Duodenal mucosa (tissue), 2 donors: ENCODE data around the gene HERC3.

Experiments used
- H3K27ac ChIP-seq: one replicate; pipeline ENCODE4 v1.7.0; 2013; ENCODE audit warnings: low read depth, low read length
- H3K27me3 ChIP-seq, 2 donors: one replicate each; pipeline ENCODE4 v1.7.0; 2013; ENCODE audit warnings: low read length in 2 of 2, control low read depth in 1 of 2; ENCODE audit not compliant: insufficient read depth in 2 of 2, control insufficient read depth in 1 of 2
- H3K36me3 ChIP-seq, 2 donors: one replicate each; pipeline ENCODE4 v1.7.0; 2013; ENCODE audit warnings: low read length in 2 of 2, control low read depth in 1 of 2; ENCODE audit not compliant: insufficient read depth in 2 of 2, control insufficient read depth in 1 of 2
- H3K4me1 ChIP-seq, 2 donors: one replicate each; pipeline ENCODE4 v1.7.0; 2013; ENCODE audit warnings: low read length in 2 of 2, control low read depth in 1 of 2; ENCODE audit not compliant: insufficient read depth in 2 of 2, control insufficient read depth in 1 of 2
- H3K4me3 ChIP-seq, 2 donors: one replicate each; pipeline ENCODE4 v1.7.0; 2013; ENCODE audit warnings: low read length in 2 of 2, low read depth in 1 of 2
- H3K9ac ChIP-seq, 2 donors: one replicate each; pipeline ENCODE4 v1.7.0; 2013; ENCODE audit warnings: low read length in 2 of 2, low read depth in 1 of 2
- H3K9me3 ChIP-seq, 2 donors: one replicate each; pipeline ENCODE4 v1.7.0; 2013; ENCODE audit warnings: low read length in 2 of 2, control low read depth in 1 of 2; ENCODE audit not compliant: control insufficient read depth in 1 of 2

HERC3 gene

GRCh38 chr4:88742561-88742960 lies 150.3 kb downstream of the HERC3 start:
- H3K4me3 ChIP-seq, result no peak overlapping the region
- H3K4me1 ChIP-seq, result peaks cover 12 to 14% of the 10 kb centered on the region in 2 donors
- H3K27me3 ChIP-seq, result no peaks in the 10 kb centered on the region
- H3K9ac ChIP-seq, result no peak overlapping the region
- peaks cover 50 to 64% of the 10 kb centered on the region in 2 donors for H3K36me3 ChIP-seq
- H3K27ac ChIP-seq, result no peak overlapping the region
- no peaks in the 10 kb centered on the region for H3K9me3 ChIP-seq

DNA sequence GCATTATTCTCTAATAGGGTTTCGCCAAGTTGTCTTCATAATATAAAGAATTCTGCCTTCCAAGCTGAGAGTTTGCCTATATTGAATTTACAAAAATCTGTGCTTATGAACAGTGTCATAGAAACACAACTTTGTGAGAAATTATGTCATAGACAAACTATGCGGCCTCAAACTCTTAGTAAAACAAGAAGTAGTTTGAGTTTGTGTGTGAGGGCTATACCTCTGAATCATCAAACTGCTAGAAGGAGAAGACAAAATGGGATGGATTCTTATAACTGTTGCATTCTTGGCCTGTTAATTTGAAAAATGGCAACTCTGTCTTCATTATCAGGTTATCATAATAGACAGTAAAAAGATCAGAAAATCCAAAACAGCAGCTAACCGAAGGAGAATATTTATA lies 151.4 kb downstream of the HERC3 start:
- no peaks in the 10 kb centered on the region for H3K27me3 ChIP-seq

DNA sequence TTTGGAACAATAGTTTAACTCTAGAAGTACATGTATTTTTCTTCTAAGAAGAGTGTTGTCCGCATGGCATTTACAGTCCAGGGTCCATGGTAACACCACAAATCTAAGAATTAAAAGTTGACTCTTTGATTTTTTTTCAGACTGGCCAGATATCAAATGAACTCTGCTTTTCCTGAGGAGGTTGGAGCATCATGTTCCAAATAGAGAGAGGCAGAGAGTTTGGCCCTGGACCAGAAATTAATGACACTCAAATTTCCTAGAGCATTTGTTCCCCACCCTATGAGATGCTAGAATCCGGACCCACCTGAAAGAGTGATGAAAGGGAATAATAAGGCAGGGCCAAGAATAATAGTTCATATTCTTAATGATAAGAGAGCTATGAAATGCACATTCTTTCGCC lies 152.3 kb downstream of the HERC3 start:
- no peak overlapping the region for H3K9ac ChIP-seq
- no peaks in the 10 kb centered on the region for H3K27me3 ChIP-seq
- no peaks in the 10 kb centered on the region for H3K9me3 ChIP-seq
- H3K4me1 ChIP-seq, result peaks cover 0 to 5% of the 10 kb centered on the region in 2 donors
- H3K4me3 ChIP-seq, result no peak overlapping the region
- no peak overlapping the region for H3K27ac ChIP-seq
- peaks cover 49 to 68% of the 10 kb centered on the region in 2 donors for H3K36me3 ChIP-seq

More for the DNA sequence above, 151.4 kb downstream of the HERC3 start:
- Histone ChIP-seq H3K9me3 (no peaks in the 10 kb centered on the region), H3K27ac (no peak overlapping the region), H3K4me3 (no peak overlapping the region), H3K9ac (no peak overlapping the region), H3K4me1 (peaks cover under 1 to 5% of the 10 kb centered on the region in 2 donors), H3K36me3 (peaks cover 47 to 65% of the 10 kb centered on the region in 2 donors)

DNA sequence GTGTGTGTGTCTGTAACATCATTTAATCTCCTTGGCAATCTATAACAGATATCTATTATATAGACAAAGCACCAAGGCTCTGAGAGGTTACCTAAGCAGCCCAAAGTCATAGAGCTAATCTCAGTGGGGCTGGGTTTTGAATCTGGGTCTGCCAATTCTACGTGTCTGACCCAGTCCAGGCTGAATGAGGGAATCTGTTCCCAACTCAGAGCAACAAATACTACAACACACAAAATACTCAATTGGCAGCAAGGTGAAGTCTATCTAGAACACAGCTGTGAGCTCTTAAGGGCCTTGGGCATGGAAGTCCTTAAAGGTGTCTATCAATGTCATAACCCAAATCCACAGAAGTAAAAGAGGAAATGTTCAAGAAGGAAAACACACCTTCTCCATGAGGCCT lies 152.9 kb downstream of the HERC3 start:
- Histone ChIP-seq H3K27ac (no peak overlapping the region), H3K4me3 (no peak overlapping the region), H3K9me3 (no peaks in the 10 kb centered on the region), H3K36me3 (peaks cover 54 to 70% of the 10 kb centered on the region in 2 donors), H3K4me1 (peaks cover 0 to 2% of the 10 kb centered on the region in 2 donors), H3K27me3 (no peaks in the 10 kb centered on the region), H3K9ac (no peak overlapping the region)

- H3K4me3 ChIP-seq, result no peak overlapping the region
Observed at GRCh38 chr4:88745581-88746163, 153.4 kb downstream of the HERC3 start.

GRCh38 chr4:88746206-88746605 lies 153.9 kb downstream of the HERC3 start:
- Histone ChIP-seq H3K9me3 (no peaks in the 10 kb centered on the region), H3K4me3 (no peak overlapping the region), H3K4me1 (no peaks in the 10 kb centered on the region), H3K27me3 (no peaks in the 10 kb centered on the region), H3K27ac (no peak overlapping the region), H3K9ac (no peak overlapping the region), H3K36me3 (peaks cover 57 to 69% of the 10 kb centered on the region in 2 donors)

More at GRCh38 chr4:88745581-88746163, 153.4 kb downstream of the HERC3 start:
- Histone ChIP-seq H3K4me1 (no peaks in the 10 kb centered on the region), H3K36me3 (peaks cover 59 to 70% of the 10 kb centered on the region in 2 donors), H3K9ac (no peak overlapping the region), H3K27ac (no peak overlapping the region), H3K27me3 (no peaks in the 10 kb centered on the region), H3K9me3 (no peaks in the 10 kb centered on the region)

GRCh38 chr4:88747351-88747750 lies 155.1 kb downstream of the HERC3 start:
- H3K27ac ChIP-seq, result no peak overlapping the region
- H3K36me3 ChIP-seq, result peaks cover 55 to 69% of the 10 kb centered on the region in 2 donors
- no peaks in the 10 kb centered on the region for H3K9me3 ChIP-seq
- H3K4me1 ChIP-seq, result peaks cover 0 to under 1% of the 10 kb centered on the region in 2 donors
- no peaks in the 10 kb centered on the region for H3K27me3 ChIP-seq
- no peak overlapping the region for H3K4me3 ChIP-seq
- H3K9ac ChIP-seq, result no peak overlapping the region

GRCh38 chr4:88750369-88750768 lies 158.1 kb downstream of the HERC3 start:
- Histone ChIP-seq H3K27me3 (no peaks in the 10 kb centered on the region), H3K36me3 (peaks cover 40 to 59% of the 10 kb centered on the region in 2 donors)

DNA sequence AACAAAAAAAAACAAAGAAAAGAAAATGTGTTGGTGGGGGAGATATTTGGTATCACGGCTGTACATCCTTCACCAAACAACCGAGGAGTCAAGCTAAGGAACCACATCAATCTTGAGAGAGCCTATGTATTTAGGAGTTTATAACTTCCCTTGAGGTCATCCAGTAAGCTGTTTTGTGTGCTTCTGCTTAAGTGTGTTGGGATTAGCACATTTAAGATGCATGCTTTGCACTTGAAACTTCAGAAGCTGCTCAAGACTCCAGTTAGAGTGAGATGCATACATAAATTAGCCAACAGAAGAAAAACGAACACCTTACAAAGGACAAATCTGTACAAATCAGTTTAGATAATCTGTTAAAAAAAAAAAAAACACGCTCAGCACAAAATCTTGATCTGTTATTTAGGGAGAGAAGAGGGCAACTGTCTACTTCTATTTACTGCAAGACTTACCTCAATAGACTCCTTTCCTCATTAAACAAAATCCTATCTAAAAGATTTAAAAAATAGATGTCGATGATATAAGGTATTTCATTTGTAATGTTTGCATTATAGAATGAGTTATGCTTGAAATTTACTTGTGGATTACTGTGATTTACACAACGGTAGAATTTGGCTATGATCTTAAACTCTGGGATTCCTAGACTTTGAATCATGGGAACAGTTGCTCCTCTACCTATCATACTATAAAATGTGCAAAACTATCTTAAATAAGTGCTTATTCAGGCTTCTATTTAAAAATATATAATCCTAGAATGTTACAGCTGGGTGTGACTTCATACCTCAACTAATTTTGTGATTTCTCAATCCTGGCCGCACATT lies 159.2 kb downstream of the HERC3 start:
- Histone ChIP-seq H3K9me3 (no peaks in the 10 kb centered on the region), H3K36me3 (peaks cover 36 to 52% of the 10 kb centered on the region in 2 donors), H3K9ac (no peak overlapping the region), H3K4me1 (peaks cover 10 to 32% of the 10 kb centered on the region in 2 donors), H3K4me3 (no peak overlapping the region), H3K27me3 (no peaks in the 10 kb centered on the region), H3K27ac (no peak overlapping the region)

More at GRCh38 chr4:88750369-88750768, 158.1 kb downstream of the HERC3 start:
- Histone ChIP-seq H3K9ac (no peak overlapping the region), H3K9me3 (no peaks in the 10 kb centered on the region), H3K27ac (no peak overlapping the region), H3K4me3 (no peak overlapping the region), H3K4me1 (peaks cover 10 to 30% of the 10 kb centered on the region in 2 donors)

- Histone ChIP-seq H3K9me3 (no peaks in the 10 kb centered on the region), H3K9ac (no peak overlapping the region), H3K36me3 (peaks cover 33 to 46% of the 10 kb centered on the region in 2 donors), H3K27me3 (no peaks in the 10 kb centered on the region), H3K27ac (no peak overlapping the region), H3K4me1 (peaks cover 10 to 32% of the 10 kb centered on the region in 2 donors), H3K4me3 (no peak overlapping the region)
Observed at GRCh38 chr4:88752076-88752463, 159.8 kb downstream of the HERC3 start.
